HCT116 (cell line): ENCODE results near the gene TMEM123.

Source experiments
- POLR2A ChIP-seq: IDR thresholded peaks from 2 replicates; pipeline ENCODE4 v1.7.0; 2011; ENCODE audit warnings: borderline replicate concordance; ENCODE audit not compliant: insufficient read depth, insufficient read length; ENCODE audit errors: extremely low read depth
- POLR2AphosphoS5 ChIP-seq: IDR thresholded peaks from 2 replicates; pipeline ENCODE4 v1.6.1; 2011; ENCODE audit warnings: mild to moderate bottlenecking, low read depth, low read length, moderate library complexity
- RAD21 ChIP-seq: IDR thresholded peaks from 2 replicates; pipeline ENCODE4 v1.6.1; 2012; ENCODE audit warnings: low read depth, mild to moderate bottlenecking
- SIN3A ChIP-seq: IDR thresholded peaks from 2 replicates; pipeline ENCODE4 v1.6.1; 2012; ENCODE audit warnings: low read depth
- YY1 ChIP-seq: IDR thresholded peaks from 2 replicates; pipeline ENCODE4 v1.6.1; 2011; ENCODE audit warnings: low read length, low read depth, moderate library complexity, mild to moderate bottlenecking; ENCODE audit not compliant: insufficient replicate concordance; ENCODE audit errors: extremely low read depth
- TF ChIP-seq, protein P1 (sequence below), 3 experiments: fragments of 200-600 bp in 1 of 3; sonication (generic) in 1 of 3; IDR thresholded peaks in 2 of 3; conservative IDR thresholded peaks in 1 of 3; 2 replicates each; pipeline ENCODE4 v1.5.1; 2012 to 2017; ENCODE audit warnings: low read depth in 2 of 3, low read length in 2 of 3, antibody characterized with exemption in 1 of 3, borderline replicate concordance in 1 of 3, control low read depth in 1 of 3, mild to moderate bottlenecking in 1 of 3, mixed read lengths in 1 of 3, mixed run types in 1 of 3, moderate library complexity in 1 of 3; ENCODE audit not compliant: insufficient read depth in 1 of 3

- TF ChIP-seq, protein P1, sequence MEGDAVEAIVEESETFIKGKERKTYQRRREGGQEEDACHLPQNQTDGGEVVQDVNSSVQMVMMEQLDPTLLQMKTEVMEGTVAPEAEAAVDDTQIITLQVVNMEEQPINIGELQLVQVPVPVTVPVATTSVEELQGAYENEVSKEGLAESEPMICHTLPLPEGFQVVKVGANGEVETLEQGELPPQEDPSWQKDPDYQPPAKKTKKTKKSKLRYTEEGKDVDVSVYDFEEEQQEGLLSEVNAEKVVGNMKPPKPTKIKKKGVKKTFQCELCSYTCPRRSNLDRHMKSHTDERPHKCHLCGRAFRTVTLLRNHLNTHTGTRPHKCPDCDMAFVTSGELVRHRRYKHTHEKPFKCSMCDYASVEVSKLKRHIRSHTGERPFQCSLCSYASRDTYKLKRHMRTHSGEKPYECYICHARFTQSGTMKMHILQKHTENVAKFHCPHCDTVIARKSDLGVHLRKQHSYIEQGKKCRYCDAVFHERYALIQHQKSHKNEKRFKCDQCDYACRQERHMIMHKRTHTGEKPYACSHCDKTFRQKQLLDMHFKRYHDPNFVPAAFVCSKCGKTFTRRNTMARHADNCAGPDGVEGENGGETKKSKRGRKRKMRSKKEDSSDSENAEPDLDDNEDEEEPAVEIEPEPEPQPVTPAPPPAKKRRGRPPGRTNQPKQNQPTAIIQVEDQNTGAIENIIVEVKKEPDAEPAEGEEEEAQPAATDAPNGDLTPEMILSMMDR (IDR thresholded peaks at IDR 0.05 in 2 of 3, conservative IDR thresholded peaks at IDR 0.05 in 1 of 3; ENCODE audit: borderline replicate concordance in 1 of 3, insufficient read depth in 1 of 3, low read depth in 2 of 3, low read length in 2 of 3): no peak
- TF ChIP-seq YY1 (no peak), POLR2AphosphoS5 (no peak), SIN3A (no peak), RAD21 (no peak), POLR2A (no peak)
Measured at GRCh38 chr11:102423936-102424335, 28.6 kb downstream of the TMEM123 start.
